ENCODE results near the gene UTP15.
A peak's percentile ranks its signal among the peaks of the same experiment; 100 is the strongest.

UTP15 gene

GRCh38 chr5:73534011-73534644 is 31.4 kb upstream of the UTP15 start:
- Histone ChIP-seq H3K9me3 (ENCODE audit: control insufficient read depth in 2 of 2, low read length in 2 of 2) (no peaks in the 10 kb centered on the region), H3K9ac (ENCODE audit: low read depth in 1 of 2, low read length in 2 of 2) (no peak overlapping the region), H3K4me1 (ENCODE audit: control insufficient read depth in 2 of 2, insufficient read depth in 2 of 2, low read length in 2 of 2) (no peaks in the 10 kb centered on the region), H3K4me3 (ENCODE audit: low read length in 2 of 2) (no peak overlapping the region), H3K36me3 (ENCODE audit: control insufficient read depth in 2 of 2, insufficient read depth in 2 of 2, low read length in 2 of 2) (no peaks in the 10 kb centered on the region), H3K27me3 (ENCODE audit: control insufficient read depth in 2 of 2, insufficient read depth in 2 of 2, low read length in 2 of 2) (no peaks in the 10 kb centered on the region), H3K27ac (ENCODE audit: low read depth in 2 of 2, low read length in 2 of 2) (no peak overlapping the region)

DNA sequence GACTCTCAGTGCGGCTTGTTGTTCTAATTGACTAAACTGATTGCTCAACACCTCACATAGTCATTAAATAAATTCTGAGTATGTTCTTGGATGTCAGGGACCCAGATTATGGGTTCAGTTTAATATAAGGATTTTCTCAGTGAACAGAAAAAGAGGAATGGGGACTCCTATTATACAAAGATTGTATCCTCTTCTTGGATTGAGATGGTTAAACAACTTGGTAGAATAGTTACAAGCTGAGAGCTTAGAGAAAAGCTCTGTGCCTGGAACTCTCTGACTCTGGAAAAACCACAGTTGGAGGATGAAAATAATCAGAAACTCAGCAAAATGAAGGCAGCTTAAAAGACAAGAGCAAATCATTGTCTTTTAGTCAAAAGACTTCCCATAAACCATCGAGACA is 30.6 kb upstream of the UTP15 start:
- Histone ChIP-seq H3K9ac (ENCODE audit: low read depth in 1 of 2, low read length in 2 of 2) (no peak overlapping the region), H3K4me1 (ENCODE audit: control insufficient read depth in 2 of 2, insufficient read depth in 2 of 2, low read length in 2 of 2) (no peaks in the 10 kb centered on the region), H3K27ac (ENCODE audit: low read depth in 2 of 2, low read length in 2 of 2) (no peak overlapping the region), H3K27me3 (ENCODE audit: control insufficient read depth in 2 of 2, insufficient read depth in 2 of 2, low read length in 2 of 2) (no peaks in the 10 kb centered on the region), H3K4me3 (ENCODE audit: low read length in 2 of 2) (no peak overlapping the region), H3K9me3 (ENCODE audit: control insufficient read depth in 2 of 2, low read length in 2 of 2) (no peaks in the 10 kb centered on the region), H3K36me3 (ENCODE audit: control insufficient read depth in 2 of 2, insufficient read depth in 2 of 2, low read length in 2 of 2) (no peaks in the 10 kb centered on the region)

GRCh38 chr5:73539730-73540129 is 25.8 kb upstream of the UTP15 start:
- H3K9me3 ChIP-seq (ENCODE audit: control insufficient read depth in 2 of 2, low read length in 2 of 2), result no peaks in the 10 kb centered on the region
- H3K36me3 ChIP-seq (ENCODE audit: control insufficient read depth in 2 of 2, insufficient read depth in 2 of 2, low read length in 2 of 2), result no peaks in the 10 kb centered on the region
- H3K4me1 ChIP-seq (ENCODE audit: control insufficient read depth in 2 of 2, insufficient read depth in 2 of 2, low read length in 2 of 2), result peaks cover 9 to 21% of the 10 kb centered on the region in 2 donors
- H3K27me3 ChIP-seq (ENCODE audit: control insufficient read depth in 2 of 2, insufficient read depth in 2 of 2, low read length in 2 of 2), result no peaks in the 10 kb centered on the region
- no peak overlapping the region for H3K9ac ChIP-seq (ENCODE audit: low read depth in 1 of 2, low read length in 2 of 2)
- no peak overlapping the region for H3K27ac ChIP-seq (ENCODE audit: low read depth in 2 of 2, low read length in 2 of 2)
- H3K4me3 ChIP-seq (ENCODE audit: low read length in 2 of 2), result no peak overlapping the region

GRCh38 chr5:73540192-73540591 is 25.4 kb upstream of the UTP15 start:
- no peak overlapping the region for H3K9ac ChIP-seq (ENCODE audit: low read depth in 1 of 2, low read length in 2 of 2)
- H3K4me3 ChIP-seq (ENCODE audit: low read length in 2 of 2), result no peak overlapping the region
- H3K4me1 ChIP-seq (ENCODE audit: control insufficient read depth in 2 of 2, insufficient read depth in 2 of 2, low read length in 2 of 2), result peaks cover 14 to 25% of the 10 kb centered on the region in 2 donors
- H3K27me3 ChIP-seq (ENCODE audit: control insufficient read depth in 2 of 2, insufficient read depth in 2 of 2, low read length in 2 of 2), result no peaks in the 10 kb centered on the region
- no peak overlapping the region for H3K27ac ChIP-seq (ENCODE audit: low read depth in 2 of 2, low read length in 2 of 2)
- no peaks in the 10 kb centered on the region for H3K36me3 ChIP-seq (ENCODE audit: control insufficient read depth in 2 of 2, insufficient read depth in 2 of 2, low read length in 2 of 2)
- H3K9me3 ChIP-seq (ENCODE audit: control insufficient read depth in 2 of 2, low read length in 2 of 2), result no peaks in the 10 kb centered on the region

- Histone ChIP-seq H3K27ac (ENCODE audit: low read depth in 2 of 2, low read length in 2 of 2) (peak overlapping the region; percentile 77 to 90), H3K4me1 (ENCODE audit: control insufficient read depth in 2 of 2, insufficient read depth in 2 of 2, low read length in 2 of 2) (peaks cover 15 to 29% of the 10 kb centered on the region in 2 donors), H3K27me3 (ENCODE audit: control insufficient read depth in 2 of 2, insufficient read depth in 2 of 2, low read length in 2 of 2) (no peaks in the 10 kb centered on the region), H3K36me3 (ENCODE audit: control insufficient read depth in 2 of 2, insufficient read depth in 2 of 2, low read length in 2 of 2) (no peaks in the 10 kb centered on the region), H3K4me3 (ENCODE audit: low read length in 2 of 2) (peak overlapping the region in 1 of 2 donors; percentile 41), H3K9ac (ENCODE audit: low read depth in 1 of 2, low read length in 2 of 2) (peak overlapping the region; percentile 3 to 55), H3K9me3 (ENCODE audit: control insufficient read depth in 2 of 2, low read length in 2 of 2) (no peaks in the 10 kb centered on the region)
Measured at GRCh38 chr5:73542020-73542419, 23.5 kb upstream of the UTP15 start.

DNA sequence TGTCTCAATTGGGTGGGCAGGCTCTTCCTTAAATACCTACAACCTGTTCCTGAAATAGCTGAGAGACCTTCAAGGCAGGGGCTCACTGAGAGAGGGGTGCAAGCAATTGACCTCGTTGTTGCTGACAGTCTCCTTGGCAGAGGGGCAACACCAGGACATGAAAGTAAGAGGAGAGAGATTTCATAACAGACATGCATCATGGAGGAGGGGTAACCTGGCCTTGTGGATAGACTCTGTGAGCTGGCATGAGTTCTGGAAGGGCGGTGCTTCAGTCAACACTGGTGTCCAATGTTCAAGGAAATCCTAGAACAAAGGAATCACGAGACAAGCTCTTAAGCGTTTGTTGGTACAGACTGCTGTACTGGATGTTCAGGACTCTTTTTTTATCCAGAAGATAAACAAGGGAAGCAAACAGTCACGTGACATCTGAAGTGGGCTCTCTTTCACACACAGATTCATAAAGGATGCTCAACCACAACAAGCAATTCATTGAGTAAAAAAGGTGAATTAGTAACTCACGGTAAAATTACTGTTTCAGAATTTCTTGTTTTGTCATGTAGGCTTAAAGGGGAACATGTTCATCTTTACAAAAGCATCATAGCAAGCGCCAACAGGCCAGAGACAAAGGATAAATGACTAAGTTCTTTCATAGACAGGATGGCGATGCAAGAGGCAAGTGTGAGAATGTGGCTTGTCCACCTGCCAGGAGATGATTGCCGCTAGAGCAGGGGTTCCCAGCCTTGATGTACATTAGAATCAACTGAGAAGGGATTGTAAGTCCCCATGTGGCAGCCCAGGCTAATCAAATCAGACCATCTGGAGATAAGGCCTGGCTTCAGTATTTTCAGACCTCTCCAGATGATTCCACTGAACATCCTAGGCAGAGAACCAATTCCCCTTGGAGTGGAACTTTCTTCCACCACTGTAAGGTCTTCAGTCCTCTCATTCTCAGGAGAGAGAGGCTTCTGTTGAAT is 20.8 kb upstream of the UTP15 start:
- no peaks in the 10 kb centered on the region for H3K36me3 ChIP-seq (ENCODE audit: control insufficient read depth in 2 of 2, insufficient read depth in 2 of 2, low read length in 2 of 2)
- no peaks in the 10 kb centered on the region for H3K9me3 ChIP-seq (ENCODE audit: control insufficient read depth in 2 of 2, low read length in 2 of 2)
- H3K27me3 ChIP-seq (ENCODE audit: control insufficient read depth in 2 of 2, insufficient read depth in 2 of 2, low read length in 2 of 2), result no peaks in the 10 kb centered on the region
- H3K27ac ChIP-seq (ENCODE audit: low read depth in 2 of 2, low read length in 2 of 2), result peak overlapping the region; percentile 69 to 87
- H3K4me3 ChIP-seq (ENCODE audit: low read length in 2 of 2), result no peak overlapping the region
- peaks cover 15 to 29% of the 10 kb centered on the region in 2 donors for H3K4me1 ChIP-seq (ENCODE audit: control insufficient read depth in 2 of 2, insufficient read depth in 2 of 2, low read length in 2 of 2)
- peak overlapping the region in 1 of 2 donors; percentile 57 for H3K9ac ChIP-seq (ENCODE audit: low read depth in 1 of 2, low read length in 2 of 2)

- peak overlapping the region in 1 of 2 donors; percentile 57 for H3K9ac ChIP-seq (ENCODE audit: low read depth in 1 of 2, low read length in 2 of 2)
- no peak overlapping the region for H3K4me3 ChIP-seq (ENCODE audit: low read length in 2 of 2)
- H3K36me3 ChIP-seq (ENCODE audit: control insufficient read depth in 2 of 2, insufficient read depth in 2 of 2, low read length in 2 of 2), result no peaks in the 10 kb centered on the region
- H3K4me1 ChIP-seq (ENCODE audit: control insufficient read depth in 2 of 2, insufficient read depth in 2 of 2, low read length in 2 of 2), result peaks cover 15 to 29% of the 10 kb centered on the region in 2 donors
- H3K9me3 ChIP-seq (ENCODE audit: control insufficient read depth in 2 of 2, low read length in 2 of 2), result no peaks in the 10 kb centered on the region
- H3K27me3 ChIP-seq (ENCODE audit: control insufficient read depth in 2 of 2, insufficient read depth in 2 of 2, low read length in 2 of 2), result no peaks in the 10 kb centered on the region
- peak overlapping the region; percentile 62 to 87 for H3K27ac ChIP-seq (ENCODE audit: low read depth in 2 of 2, low read length in 2 of 2)
Measured at GRCh38 chr5:73545403-73545779, 20.2 kb upstream of the UTP15 start.

DNA sequence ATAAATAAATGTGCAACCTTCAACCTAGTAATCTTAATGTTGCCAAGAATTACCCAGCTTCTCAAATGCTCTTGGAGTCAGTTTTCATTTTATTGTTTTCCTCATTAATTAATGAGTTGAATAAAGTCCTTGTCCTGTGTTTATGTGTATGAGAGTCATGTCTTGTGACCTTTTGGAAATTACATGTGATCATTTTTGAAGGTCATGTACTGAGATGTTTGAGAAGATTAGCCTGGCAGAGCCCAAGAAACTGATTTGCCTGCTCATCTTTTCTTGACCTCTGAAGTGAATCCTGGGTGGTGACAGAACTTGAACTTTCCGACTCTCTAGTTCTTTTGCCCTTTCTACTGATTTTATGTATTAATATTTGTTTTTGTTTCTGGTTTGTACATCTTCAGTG is 15.5 kb upstream of the UTP15 start:
- Histone ChIP-seq H3K27ac (ENCODE audit: low read depth in 2 of 2, low read length in 2 of 2) (no peak overlapping the region), H3K36me3 (ENCODE audit: control insufficient read depth in 2 of 2, insufficient read depth in 2 of 2, low read length in 2 of 2) (peaks cover 17 to 26% of the 10 kb centered on the region in 2 donors), H3K9me3 (ENCODE audit: control insufficient read depth in 2 of 2, low read length in 2 of 2) (no peaks in the 10 kb centered on the region), H3K4me1 (ENCODE audit: control insufficient read depth in 2 of 2, insufficient read depth in 2 of 2, low read length in 2 of 2) (peaks cover 2 to 6% of the 10 kb centered on the region in 2 donors), H3K9ac (ENCODE audit: low read depth in 1 of 2, low read length in 2 of 2) (no peak overlapping the region), H3K4me3 (ENCODE audit: low read length in 2 of 2) (no peak overlapping the region), H3K27me3 (ENCODE audit: control insufficient read depth in 2 of 2, insufficient read depth in 2 of 2, low read length in 2 of 2) (no peaks in the 10 kb centered on the region)

GRCh38 chr5:73552642-73553041 is 12.9 kb upstream of the UTP15 start:
- H3K36me3 ChIP-seq (ENCODE audit: control insufficient read depth in 2 of 2, insufficient read depth in 2 of 2, low read length in 2 of 2), result peaks cover 22 to 38% of the 10 kb centered on the region in 2 donors
- no peaks in the 10 kb centered on the region for H3K27me3 ChIP-seq (ENCODE audit: control insufficient read depth in 2 of 2, insufficient read depth in 2 of 2, low read length in 2 of 2)
- no peak overlapping the region for H3K4me3 ChIP-seq (ENCODE audit: low read length in 2 of 2)
- no peak overlapping the region for H3K27ac ChIP-seq (ENCODE audit: low read depth in 2 of 2, low read length in 2 of 2)
- no peaks in the 10 kb centered on the region for H3K4me1 ChIP-seq (ENCODE audit: control insufficient read depth in 2 of 2, insufficient read depth in 2 of 2, low read length in 2 of 2)
- no peaks in the 10 kb centered on the region for H3K9me3 ChIP-seq (ENCODE audit: control insufficient read depth in 2 of 2, low read length in 2 of 2)
- no peak overlapping the region for H3K9ac ChIP-seq (ENCODE audit: low read depth in 1 of 2, low read length in 2 of 2)

- no peak overlapping the region for H3K4me3 ChIP-seq (ENCODE audit: low read length in 2 of 2)
- no peaks in the 10 kb centered on the region for H3K9me3 ChIP-seq (ENCODE audit: control insufficient read depth in 2 of 2, low read length in 2 of 2)
- no peak overlapping the region for H3K9ac ChIP-seq (ENCODE audit: low read depth in 1 of 2, low read length in 2 of 2)
- H3K4me1 ChIP-seq (ENCODE audit: control insufficient read depth in 2 of 2, insufficient read depth in 2 of 2, low read length in 2 of 2), result peaks cover 5 to 6% of the 10 kb centered on the region in 2 donors
- H3K27me3 ChIP-seq (ENCODE audit: control insufficient read depth in 2 of 2, insufficient read depth in 2 of 2, low read length in 2 of 2), result no peaks in the 10 kb centered on the region
- H3K36me3 ChIP-seq (ENCODE audit: control insufficient read depth in 2 of 2, insufficient read depth in 2 of 2, low read length in 2 of 2), result peaks cover 20 to 39% of the 10 kb centered on the region in 2 donors
- H3K27ac ChIP-seq (ENCODE audit: low read depth in 2 of 2, low read length in 2 of 2), result no peak overlapping the region
Measured at GRCh38 chr5:73558950-73559349, 6.6 kb upstream of the UTP15 start.
